A673 (cell line): ENCODE measurements around the gene THOP1. TPM values are rescaled to one million over a fixed set of nuclear protein-coding genes. Genes with fewer than 3 reads are reported as not detected.
A peak's percentile ranks its signal among the peaks of the same experiment; 100 is the strongest.

Source experiments
- BruUV-seq: library from RNA; stranded (reverse); fragments of 400-500 nt; replicated peaks from 2 replicates; lab custom pipeline; 2021; lab: Mats Ljungman, UMichigan
- CTCF ChIA-PET: fragments of 300-600 bp; sonication (Branson Sonifier 250); formaldehyde crosslinking; loops from one replicate; lab custom pipeline; 2022; ENCODE audit warnings: antibody characterized with exemption; lab: Charles Lee
- POLR2A ChIA-PET: fragments of 300-600 bp; sonication (Branson Sonifier 250); formaldehyde crosslinking; loops from one replicate; lab custom pipeline; 2022; ENCODE audit warnings: antibody characterized with exemption; ENCODE audit not compliant: low non-redundant PET; lab: Charles Lee
- DNase-seq: peaks from one replicate; pipeline ENCODE4 v3.0.0-alpha.2; 2015; ENCODE audit warnings: low spot score
- H3K27ac ChIP-seq: fragments of 200-600 bp; sonication (generic); 2 replicates; pipeline ENCODE4 v1.5.1; 2016; ENCODE audit warnings: mixed run types, low read depth, mild to moderate bottlenecking, mixed read lengths, antibody characterized with exemption, low read length; ENCODE audit not compliant: poor library complexity, severe bottlenecking
- H3K27me3 ChIP-seq: fragments of 200-600 bp; sonication (generic); replicated peaks from 2 replicates; pipeline ENCODE4 v1.6.1; 2017; ENCODE audit warnings: mixed run types, low read depth, mild to moderate bottlenecking, mixed read lengths, antibody characterized with exemption, low read length; ENCODE audit not compliant: insufficient read depth, poor library complexity
- H3K36me3 ChIP-seq: fragments of 200-600 bp; sonication (generic); 2 replicates; pipeline ENCODE4 v1.6.1; 2016; ENCODE audit warnings: mixed run types, mild to moderate bottlenecking, mixed read lengths, antibody characterized with exemption, low read length; ENCODE audit not compliant: insufficient read depth, poor library complexity, severe bottlenecking
- H3K4me1 ChIP-seq: fragments of 200-600 bp; sonication (generic); 2 replicates; pipeline ENCODE4 v1.6.1; 2017; ENCODE audit warnings: mixed run types, mild to moderate bottlenecking, mixed read lengths, antibody characterized with exemption, low read length; ENCODE audit not compliant: insufficient read depth, poor library complexity, severe bottlenecking
- H3K4me3 ChIP-seq: fragments of 200-600 bp; sonication (generic); 2 replicates; pipeline ENCODE4 v1.5.1; 2016; ENCODE audit warnings: low read depth, mixed run types, mild to moderate bottlenecking, mixed read lengths, low read length; ENCODE audit not compliant: poor library complexity, severe bottlenecking
- H3K9me3 ChIP-seq: fragments of 200-600 bp; sonication (generic); 2 replicates; pipeline ENCODE4 v1.6.1; 2016; ENCODE audit warnings: mixed run types, low read depth, mild to moderate bottlenecking, mixed read lengths, antibody characterized with exemption, low read length; ENCODE audit not compliant: poor library complexity, severe bottlenecking
- EZH2 ChIP-seq: fragments of 200-600 bp; sonication (generic); IDR thresholded peaks from 2 replicates; pipeline ENCODE4 v1.6.1; 2017; ENCODE audit warnings: borderline replicate concordance, low read depth, mild to moderate bottlenecking, mixed read lengths, antibody characterized with exemption, low read length; ENCODE audit not compliant: poor library complexity, severe bottlenecking
- intact Hi-C: fragments of 100-400 bp; cut with micrococcal nuclease; formaldehyde crosslinking; loops from one replicate; pipeline ENCODE4 v1.10.0; 2022; ENCODE audit not compliant: unreplicated experiment
- total RNA-seq: library from RNA; stranded (reverse); gene quantifications from 2 replicates; pipeline ENCODE4 v1.2.3, GENCODE V29; 2021
- TF ChIP-seq, protein P1 (sequence below): fragments of 300-800, 200-600 bp; sonication (generic); conservative IDR thresholded peaks from 2 replicates; pipeline ENCODE4 v1.5.1; 2017; ENCODE audit warnings: low read depth, mild to moderate bottlenecking, antibody characterized with exemption, low read length, moderate library complexity, mixed read lengths

THOP1 gene
- total RNA-seq, 1 experiment from 2014 or later: 186 TPM

DNA sequence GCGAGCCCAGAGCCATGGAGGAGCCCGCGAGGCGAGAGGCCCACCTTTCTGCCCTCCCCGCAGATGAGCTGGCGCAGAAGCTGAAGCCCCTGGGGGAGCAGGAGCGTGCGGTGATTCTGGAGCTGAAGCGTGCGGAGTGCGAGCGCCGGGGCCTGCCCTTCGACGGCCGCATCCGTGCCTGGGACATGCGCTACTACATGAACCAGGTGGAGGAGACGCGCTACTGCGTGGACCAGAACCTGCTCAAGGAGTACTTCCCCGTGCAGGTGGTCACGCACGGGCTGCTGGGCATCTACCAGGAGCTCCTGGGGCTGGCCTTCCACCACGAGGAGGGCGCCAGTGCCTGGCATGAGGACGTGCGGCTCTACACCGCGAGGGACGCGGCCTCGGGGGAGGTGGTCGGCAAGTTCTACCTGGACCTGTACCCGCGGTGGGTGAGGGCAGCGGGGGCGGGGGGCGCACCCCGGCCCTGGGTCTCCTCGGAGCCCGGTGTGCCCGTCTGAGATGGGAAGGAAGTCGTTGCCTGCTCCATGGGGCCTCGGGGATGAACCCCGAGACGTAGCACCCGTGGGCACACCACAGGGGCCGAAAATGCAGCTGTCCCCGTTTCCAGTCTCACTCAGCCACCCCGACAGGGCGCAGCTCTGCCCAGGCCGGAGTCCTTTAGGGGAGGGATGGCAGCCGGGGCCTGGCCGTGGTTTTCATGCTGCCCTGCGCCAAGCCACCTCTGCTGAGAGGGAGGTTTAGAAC lies 22.3 kb downstream of the THOP1 start:
- Histone ChIP-seq H3K4me1 (peaks cover 5% of the 10 kb centered on the region), H3K36me3 (peaks cover 43% of the 10 kb centered on the region), H3K27me3 (no peaks in the 10 kb centered on the region), H3K27ac (no peak overlapping the region), H3K4me3 (no peak overlapping the region), H3K9me3 (no peaks in the 10 kb centered on the region)
- POLR2A ChIA-PET: interaction anchor here (0.6 kb wide), 1 partner anchor 114 kb away, joined by 3 read pairs; no protein-coding TSS in a partner anchor
- intact Hi-C loops: no loop called here
- CTCF ChIA-PET: no interaction called here
- no peak for TF ChIP-seq EZH2
- DNase-seq: no peak
- BruUV-seq: TSS peak; percentile 39

GRCh38 chr19:2808129-2808941 lies 23.0 kb downstream of the THOP1 start:
- Histone ChIP-seq H3K36me3 (peaks cover 37% of the 10 kb centered on the region), H3K27me3 (no peaks in the 10 kb centered on the region), H3K27ac (no peak overlapping the region), H3K4me1 (peaks cover 5% of the 10 kb centered on the region), H3K9me3 (no peaks in the 10 kb centered on the region), H3K4me3 (no peak overlapping the region)
- ChIA-PET CTCF (no interaction called here), POLR2A (interaction anchor here (0.6 kb wide), 1 partner anchor 115 kb away, joined by 3 read pairs; no protein-coding TSS in a partner anchor)
- intact Hi-C loops: no loop called here
- TF ChIP-seq, protein P1, sequence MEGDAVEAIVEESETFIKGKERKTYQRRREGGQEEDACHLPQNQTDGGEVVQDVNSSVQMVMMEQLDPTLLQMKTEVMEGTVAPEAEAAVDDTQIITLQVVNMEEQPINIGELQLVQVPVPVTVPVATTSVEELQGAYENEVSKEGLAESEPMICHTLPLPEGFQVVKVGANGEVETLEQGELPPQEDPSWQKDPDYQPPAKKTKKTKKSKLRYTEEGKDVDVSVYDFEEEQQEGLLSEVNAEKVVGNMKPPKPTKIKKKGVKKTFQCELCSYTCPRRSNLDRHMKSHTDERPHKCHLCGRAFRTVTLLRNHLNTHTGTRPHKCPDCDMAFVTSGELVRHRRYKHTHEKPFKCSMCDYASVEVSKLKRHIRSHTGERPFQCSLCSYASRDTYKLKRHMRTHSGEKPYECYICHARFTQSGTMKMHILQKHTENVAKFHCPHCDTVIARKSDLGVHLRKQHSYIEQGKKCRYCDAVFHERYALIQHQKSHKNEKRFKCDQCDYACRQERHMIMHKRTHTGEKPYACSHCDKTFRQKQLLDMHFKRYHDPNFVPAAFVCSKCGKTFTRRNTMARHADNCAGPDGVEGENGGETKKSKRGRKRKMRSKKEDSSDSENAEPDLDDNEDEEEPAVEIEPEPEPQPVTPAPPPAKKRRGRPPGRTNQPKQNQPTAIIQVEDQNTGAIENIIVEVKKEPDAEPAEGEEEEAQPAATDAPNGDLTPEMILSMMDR: no peak
- TF ChIP-seq EZH2: no peak
- no peak for DNase-seq
- BruUV-seq: no TSS peak

DNA sequence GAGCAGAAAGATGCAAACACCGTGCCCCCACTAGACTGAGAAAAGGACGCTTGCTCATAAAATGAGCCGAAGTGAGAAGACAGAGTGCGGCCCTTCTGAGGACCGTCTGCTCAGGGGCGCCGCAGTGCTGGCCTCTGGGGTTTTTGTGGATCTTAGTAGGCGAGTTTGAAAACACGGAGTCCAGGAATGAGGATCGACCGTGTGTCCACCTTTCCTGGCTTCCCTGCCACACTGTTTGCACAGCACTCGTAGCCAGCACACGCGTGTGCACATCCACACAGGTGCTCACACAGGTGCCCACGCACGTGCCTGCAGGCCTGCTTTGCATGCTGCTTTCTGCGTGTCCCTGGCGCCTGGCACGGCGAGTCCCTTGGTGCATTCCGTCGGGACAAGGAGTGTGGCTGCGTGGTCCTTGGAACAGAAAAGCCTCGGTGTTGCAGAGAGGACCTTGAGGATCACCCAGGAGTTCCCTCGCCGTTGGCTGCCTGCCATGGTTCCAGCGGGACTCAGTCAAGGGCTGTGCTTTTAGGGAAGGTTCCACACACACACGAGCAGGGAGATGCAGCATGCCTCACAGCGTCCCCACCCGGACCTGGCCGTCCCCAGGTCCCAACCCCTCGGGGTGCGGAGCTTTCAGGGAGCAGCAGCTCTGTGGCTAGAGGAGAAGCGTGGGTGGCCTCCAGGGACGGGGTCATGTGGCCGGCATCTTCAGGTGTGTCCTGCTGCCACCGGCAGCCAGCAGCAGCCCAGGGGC lies 24.3 kb downstream of the THOP1 start:
- POLR2A ChIA-PET: no interaction called here
- intact Hi-C loops: no loop called here
- Histone ChIP-seq H3K27ac (no peak overlapping the region), H3K36me3 (peaks cover 37% of the 10 kb centered on the region), H3K27me3 (no peaks in the 10 kb centered on the region), H3K4me3 (no peak overlapping the region), H3K4me1 (no peaks in the 10 kb centered on the region), H3K9me3 (no peaks in the 10 kb centered on the region)
- CTCF ChIA-PET: no interaction called here
- BruUV-seq: no TSS peak
- DNase-seq: no peak
- TF ChIP-seq EZH2: no peak
- TF ChIP-seq, protein P1: no peak
